ENCODE measurements around the gene RAP2B.
"Not testable (repeated sequence)": the region's sequence is repeated elsewhere in the genome, so short reads cannot be mapped to it uniquely, and the experiment has no call there.

RAP2B gene

GRCh38 chr3:153161714-153162512, at the start of gene RAP2B:
TSS of gene RAP2B (plus strand) at chr3:153162226. CDS start at chr3:153162694, 468 bp downstream.
- DNase-seq: peak; percentile 43 to 95 (median 90)

GRCh38 chr3:153113541-153113940, 48.5 kb upstream of the RAP2B start:
- no peak for DNase-seq

GRCh38 chr3:153114270-153114669, 47.8 kb upstream of the RAP2B start:
- DNase-seq: not testable (repeated sequence)

GRCh38 chr3:153115326-153115725, 46.7 kb upstream of the RAP2B start:
- DNase-seq: no peak

- no peak for DNase-seq
Measured at GRCh38 chr3:153127788-153128187, 34.2 kb upstream of the RAP2B start.

GRCh38 chr3:153129426-153129825, 32.6 kb upstream of the RAP2B start:
- no peak for DNase-seq

GRCh38 chr3:153129866-153130265, 32.2 kb upstream of the RAP2B start:
- no peak for DNase-seq

- no peak for DNase-seq
Measured at GRCh38 chr3:153130312-153130977, 31.6 kb upstream of the RAP2B start.

- no peak for DNase-seq
Measured at GRCh38 chr3:153137626-153138025, 24.4 kb upstream of the RAP2B start.

GRCh38 chr3:153138276-153139210, 23.5 kb upstream of the RAP2B start:
- DNase-seq: no peak

- no peak for DNase-seq
Measured at GRCh38 chr3:153142961-153143360, 19.1 kb upstream of the RAP2B start.

GRCh38 chr3:153144071-153144470, 18.0 kb upstream of the RAP2B start:
- DNase-seq: no peak

- DNase-seq: no peak
Measured at GRCh38 chr3:153144779-153145178, 17.2 kb upstream of the RAP2B start.

- DNase-seq: no peak
Measured at GRCh38 chr3:153145454-153145853, 16.6 kb upstream of the RAP2B start.

GRCh38 chr3:153146191-153147053, 15.6 kb upstream of the RAP2B start:
- DNase-seq: no peak

GRCh38 chr3:153150991-153151390, 11.0 kb upstream of the RAP2B start:
- no peak for DNase-seq

GRCh38 chr3:153155786-153156185, 6.2 kb upstream of the RAP2B start:
- DNase-seq: not testable (repeated sequence)

- no peak for DNase-seq
Measured at GRCh38 chr3:153158189-153158588, 3.8 kb upstream of the RAP2B start.

GRCh38 chr3:153158961-153159735, 2.9 kb upstream of the RAP2B start:
- DNase-seq: no peak

All from amygdala (tissue), 56 donors.